ENCODE results near the gene TPST1.

- TF ChIP-seq GATA2 (IDR thresholded peaks at IDR 0.05; ENCODE audit: low read depth, low read length) (no peak), GATA3 (IDR thresholded peaks at IDR 0.05; ENCODE audit: low read depth, low read length) (no peak)
Measured at GRCh38 chr7:66247380-66248078, 42.4 kb downstream of the TPST1 start.
